H9 (cell line): ENCODE data around the gene DHX58. TPM values are rescaled to one million over a fixed set of nuclear protein-coding genes. Genes with fewer than 3 reads are reported as not detected.

Experiments
- DNase-seq: peaks from one replicate; pipeline ENCODE4 v3.0.0-alpha.2; 2017
- H2AFZ ChIP-seq: one replicate; pipeline ENCODE4 v1.6.1; 2013; ENCODE audit warnings: mild to moderate bottlenecking, low read length, control low read depth, moderate library complexity
- H2AK5ac ChIP-seq: 2 replicates; pipeline ENCODE4 v1.6.1; 2013; ENCODE audit warnings: low read length, control low read depth, mixed read lengths; ENCODE audit not compliant: insufficient read length
- H2BK120ac ChIP-seq: one replicate; pipeline ENCODE4 v1.6.1; 2013; ENCODE audit warnings: low read depth, mild to moderate bottlenecking, low read length, control low read depth, inconsistent platforms; ENCODE audit not compliant: poor library complexity, severe bottlenecking
- H2BK12ac ChIP-seq: 2 replicates; pipeline ENCODE4 v1.6.1; 2013; ENCODE audit warnings: low read length, control low read depth, mixed read lengths, low read depth; ENCODE audit not compliant: insufficient read length
- H2BK15ac ChIP-seq: 2 replicates; pipeline ENCODE4 v1.6.1; 2013; ENCODE audit warnings: low read depth, low read length, control low read depth
- H2BK20ac ChIP-seq: one replicate; pipeline ENCODE4 v1.6.1; 2013; ENCODE audit warnings: low read depth, mild to moderate bottlenecking, low read length, control low read depth, inconsistent platforms; ENCODE audit not compliant: poor library complexity, severe bottlenecking
- H2BK5ac ChIP-seq: 2 replicates; pipeline ENCODE4 v1.6.1; 2013; ENCODE audit warnings: low read length, control low read depth, mixed read lengths; ENCODE audit not compliant: insufficient read length
- H3K14ac ChIP-seq: 2 replicates; pipeline ENCODE4 v1.6.1; 2013; ENCODE audit warnings: low read length, control low read depth; ENCODE audit not compliant: insufficient read depth
- H3K18ac ChIP-seq: 2 replicates; pipeline ENCODE4 v1.6.1; 2013; ENCODE audit warnings: low read depth, mild to moderate bottlenecking, mixed read lengths, low read length, control low read depth; ENCODE audit not compliant: insufficient read length
- H3K23ac ChIP-seq: 2 replicates; pipeline ENCODE4 v1.6.1; 2013; ENCODE audit warnings: low read length, control low read depth, mixed read lengths, low read depth; ENCODE audit not compliant: insufficient read length
- H3K23me2 ChIP-seq: 2 replicates; pipeline ENCODE4 v1.6.1; 2013; ENCODE audit warnings: low read depth, mild to moderate bottlenecking, mixed read lengths, low read length, control low read depth; ENCODE audit not compliant: insufficient read length, poor library complexity, severe bottlenecking
- H3K27ac ChIP-seq: 2 replicates; pipeline ENCODE4 v1.5.1; 2013; ENCODE audit warnings: low read length, control low read depth, mixed read lengths, low read depth; ENCODE audit not compliant: insufficient read length
- H3K27me3 ChIP-seq: 2 replicates; pipeline ENCODE4 v1.6.1; 2013; ENCODE audit warnings: low read length, control low read depth, inconsistent platforms; ENCODE audit not compliant: insufficient read depth
- H3K4ac ChIP-seq: 2 replicates; pipeline ENCODE4 v1.6.1; 2013; ENCODE audit warnings: low read depth, mild to moderate bottlenecking, control low read depth, inconsistent platforms, low read length, moderate library complexity
- H3K4me1 ChIP-seq: 2 replicates; pipeline ENCODE4 v1.6.1; 2013; ENCODE audit warnings: low read length, control low read depth, inconsistent platforms; ENCODE audit not compliant: insufficient read depth
- H3K4me2 ChIP-seq: 2 replicates; pipeline ENCODE4 v1.6.1; 2013; ENCODE audit warnings: low read length, control low read depth, mixed read lengths; ENCODE audit not compliant: insufficient read length, insufficient read depth
- H3K56ac ChIP-seq: 2 replicates; pipeline ENCODE4 v1.6.1; 2013; ENCODE audit warnings: low read depth, mild to moderate bottlenecking, mixed read lengths, low read length, control low read depth; ENCODE audit not compliant: insufficient read length
- H3K79me1 ChIP-seq: 2 replicates; pipeline ENCODE4 v1.6.1; 2013; ENCODE audit warnings: low read depth, mild to moderate bottlenecking, moderate library complexity, low read length, control low read depth, inconsistent platforms; ENCODE audit not compliant: insufficient read depth, poor library complexity, severe bottlenecking
- H3K79me2 ChIP-seq: 2 replicates; pipeline ENCODE4 v1.6.1; 2013; ENCODE audit warnings: low read length, control low read depth, inconsistent platforms; ENCODE audit not compliant: insufficient read depth
- H3K9ac ChIP-seq: 2 replicates; pipeline ENCODE4 v1.6.1; 2013; ENCODE audit warnings: low read length, control low read depth, mixed read lengths; ENCODE audit not compliant: insufficient read length; ENCODE audit errors: extremely low read depth
- H3K9me3 ChIP-seq: one replicate; pipeline ENCODE4 v1.6.1; 2013; ENCODE audit warnings: low read depth, low read length, inconsistent platforms; ENCODE audit not compliant: control insufficient read depth
- H3T11ph ChIP-seq: one replicate; pipeline ENCODE4 v1.6.1; 2013; ENCODE audit warnings: mild to moderate bottlenecking, low read length, control low read depth, inconsistent platforms
- H4K20me1 ChIP-seq: one replicate; pipeline ENCODE4 v1.6.1; 2013; ENCODE audit not compliant: control insufficient read depth, insufficient read length, insufficient read depth
- H4K5ac ChIP-seq: 2 replicates; pipeline ENCODE4 v1.6.1; 2013; ENCODE audit warnings: low read depth, mild to moderate bottlenecking, mixed read lengths, low read length, control low read depth; ENCODE audit not compliant: insufficient read length
- H4K8ac ChIP-seq: replicated peaks from 2 replicates; pipeline ENCODE4 v1.6.1; 2013; ENCODE audit warnings: low read length, control low read depth, mixed read lengths, low read depth; ENCODE audit not compliant: insufficient read length
- H4K91ac ChIP-seq: 2 replicates; pipeline ENCODE4 v1.6.1; 2013; ENCODE audit warnings: low read depth, mild to moderate bottlenecking, moderate library complexity, mixed read lengths, low read length, control low read depth; ENCODE audit not compliant: insufficient read length
- H3K27ac Mint-ChIP-seq, 3 experiments: 2 replicates in 2 of 3; 3 replicates in 1 of 3; pipeline ENCODE4 v1.8.0; 2020 to 2021; ENCODE audit warnings: mixed read lengths in 3 of 3, mild to moderate bottlenecking in 1 of 3, moderate library complexity in 1 of 3
- H3K27me3 Mint-ChIP-seq: 2 replicates; pipeline ENCODE4 v1.8.0; 2021; ENCODE audit warnings: low read depth, mild to moderate bottlenecking, moderate library complexity, mixed read lengths
- H3K36me3 Mint-ChIP-seq, 3 experiments: 2 replicates in 2 of 3; 3 replicates in 1 of 3; pipeline ENCODE4 v1.8.0; 2020 to 2021; ENCODE audit warnings: low read depth in 3 of 3, mixed read lengths in 3 of 3; ENCODE audit not compliant: insufficient read depth in 1 of 3
- H3K4me1 Mint-ChIP-seq, 2 experiments: 2 replicates each; pipeline ENCODE4 v1.8.0; 2020; ENCODE audit warnings: mixed read lengths in 2 of 2
- H3K4me3 Mint-ChIP-seq, 2 experiments: 2 replicates in 1 of 2; 3 replicates in 1 of 2; pipeline ENCODE4 v1.8.0; 2020 to 2021; ENCODE audit warnings: mild to moderate bottlenecking in 2 of 2, mixed read lengths in 2 of 2, moderate library complexity in 1 of 2
- H3K9me3 Mint-ChIP-seq, 2 experiments: 2 replicates in 1 of 2; 3 replicates in 1 of 2; pipeline ENCODE4 v1.8.0; 2020; ENCODE audit warnings: mild to moderate bottlenecking in 2 of 2, mixed read lengths in 2 of 2, moderate library complexity in 1 of 2
- WGBS: extraction: QIAGEN DNeasy Blood & Tissue Kit; methylation state at CpG from one replicate; pipeline ENCODE4 v1.1.7; 2013; ENCODE audit warnings: missing lambda C conversion rate, low lambda C conversion rate, mixed read lengths; ENCODE audit not compliant: insufficient read length; ENCODE audit errors: extremely low coverage; 5-methylcytosine and 5-hydroxymethylcytosine counted together
- total RNA-seq: library from RNA; stranded (reverse); gene quantifications from 2 replicates; pipeline ENCODE4 v1.2.1, GENCODE V29; 2021
- TF ChIP-seq, protein P1 (sequence below): fragments of 200-600 bp; sonication (generic); conservative IDR thresholded peaks from 3 replicates; pipeline ENCODE4 v1.8.0; 2021; ENCODE audit warnings: antibody characterized with exemption, mild to moderate bottlenecking

Gene DHX58
- total RNA-seq, 1 experiment from 2014 or later: 3.9 TPM

DNA sequence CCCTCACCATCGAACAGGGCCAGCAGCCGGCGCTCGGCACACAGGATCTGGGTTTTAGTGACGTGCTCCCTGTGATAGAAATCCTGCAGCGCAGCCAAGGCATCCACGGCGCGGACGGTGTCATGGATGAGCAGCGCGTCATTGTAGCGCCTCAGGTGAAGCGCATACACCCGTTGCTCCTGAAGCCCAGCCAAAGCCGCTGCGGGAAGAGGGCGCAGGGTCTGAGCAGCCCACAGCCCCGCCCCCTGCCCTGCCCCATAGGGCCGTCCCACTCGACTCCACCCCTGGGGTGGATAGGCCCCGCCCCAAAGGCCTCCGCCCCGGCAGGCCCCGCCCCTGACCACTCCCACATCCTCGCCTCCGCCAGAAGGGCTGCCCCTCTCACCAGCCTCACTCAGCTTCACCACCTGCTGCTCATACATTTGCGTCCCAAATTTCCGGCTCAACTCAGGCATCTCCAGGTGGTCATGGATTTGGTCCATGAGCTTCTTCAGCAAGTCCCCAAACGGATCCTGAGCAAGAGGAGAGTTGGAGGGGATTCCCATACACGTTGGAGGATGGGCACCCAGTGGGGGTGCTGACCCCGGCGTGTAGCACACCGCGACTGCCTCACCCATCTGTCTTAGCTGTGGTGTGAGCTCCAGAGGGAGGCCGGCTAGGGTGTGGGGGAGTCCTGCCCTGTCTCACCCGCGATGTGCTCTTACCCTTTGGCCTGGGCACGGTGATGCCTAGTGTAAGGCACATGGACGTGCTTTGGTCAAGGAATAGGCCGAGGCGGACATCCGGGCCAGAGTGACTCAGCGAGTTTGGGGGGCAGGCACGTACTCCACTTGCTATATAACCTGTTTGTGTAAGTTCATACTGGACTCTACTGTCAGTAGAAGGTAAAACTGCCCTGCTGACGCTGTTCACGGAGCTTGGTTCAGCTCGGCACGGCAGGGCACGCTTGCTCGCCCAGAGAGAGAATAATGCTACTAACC is 4.6 kb downstream of the DHX58 start:
- no peak overlapping the region for H2BK15ac ChIP-seq
- no peak overlapping the region for H2BK5ac ChIP-seq
- H3K36me3 Mint-ChIP-seq: no peaks in the 10 kb centered on the region
- no peaks in the 10 kb centered on the region for H4K20me1 ChIP-seq
- H4K91ac ChIP-seq: no peak overlapping the region
- H2BK20ac ChIP-seq: no peak overlapping the region
- no peak overlapping the region for H4K5ac ChIP-seq
- no peak overlapping the region for H3K23ac ChIP-seq
- no peaks in the 10 kb centered on the region for H3K9me3 Mint-ChIP-seq
- H2AFZ ChIP-seq: no peak overlapping the region
- H3K79me1 ChIP-seq: no peaks in the 10 kb centered on the region
- peak overlapping the region; percentile 53 for H3K4me2 ChIP-seq
- no peak overlapping the region for H3T11ph ChIP-seq
- no CpG with 5 or more reads among the region's 51 CpGs for WGBS
- no peaks in the 10 kb centered on the region for H3K9me3 ChIP-seq
- H3K4me1 Mint-ChIP-seq: peaks cover 25 to 32% of the 10 kb centered on the region in 2 experiments
- no peaks in the 10 kb centered on the region for H3K79me2 ChIP-seq
- H3K27ac Mint-ChIP-seq: peak overlapping the region; percentile 29 to 97 (median 40); a peak in 5 of 7 replicates
- H2BK12ac ChIP-seq: no peak overlapping the region
- H2AK5ac ChIP-seq: no peak overlapping the region
- no peaks in the 10 kb centered on the region for H3K27me3 ChIP-seq
- peak; percentile 99 for DNase-seq
- H3K56ac ChIP-seq: no peak overlapping the region
- H3K4ac ChIP-seq: no peak overlapping the region
- H3K4me3 Mint-ChIP-seq: peak overlapping the region; percentile 74 to 86
- H2BK120ac ChIP-seq: no peak overlapping the region
- H3K18ac ChIP-seq: peak overlapping the region; percentile 56
- no peak overlapping the region for H3K9ac ChIP-seq
- TF ChIP-seq, protein P1, sequence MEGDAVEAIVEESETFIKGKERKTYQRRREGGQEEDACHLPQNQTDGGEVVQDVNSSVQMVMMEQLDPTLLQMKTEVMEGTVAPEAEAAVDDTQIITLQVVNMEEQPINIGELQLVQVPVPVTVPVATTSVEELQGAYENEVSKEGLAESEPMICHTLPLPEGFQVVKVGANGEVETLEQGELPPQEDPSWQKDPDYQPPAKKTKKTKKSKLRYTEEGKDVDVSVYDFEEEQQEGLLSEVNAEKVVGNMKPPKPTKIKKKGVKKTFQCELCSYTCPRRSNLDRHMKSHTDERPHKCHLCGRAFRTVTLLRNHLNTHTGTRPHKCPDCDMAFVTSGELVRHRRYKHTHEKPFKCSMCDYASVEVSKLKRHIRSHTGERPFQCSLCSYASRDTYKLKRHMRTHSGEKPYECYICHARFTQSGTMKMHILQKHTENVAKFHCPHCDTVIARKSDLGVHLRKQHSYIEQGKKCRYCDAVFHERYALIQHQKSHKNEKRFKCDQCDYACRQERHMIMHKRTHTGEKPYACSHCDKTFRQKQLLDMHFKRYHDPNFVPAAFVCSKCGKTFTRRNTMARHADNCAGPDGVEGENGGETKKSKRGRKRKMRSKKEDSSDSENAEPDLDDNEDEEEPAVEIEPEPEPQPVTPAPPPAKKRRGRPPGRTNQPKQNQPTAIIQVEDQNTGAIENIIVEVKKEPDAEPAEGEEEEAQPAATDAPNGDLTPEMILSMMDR: no peak
- H3K27me3 Mint-ChIP-seq: peaks cover 9% of the 10 kb centered on the region
- H4K8ac ChIP-seq: no peak overlapping the region
- no peaks in the 10 kb centered on the region for H3K23me2 ChIP-seq
- no peak overlapping the region for H3K14ac ChIP-seq
- no peak overlapping the region for H3K27ac ChIP-seq
- peaks cover 4% of the 10 kb centered on the region; the same call in 1 of the 2 replicates for H3K4me1 ChIP-seq
